NCI-H748 (cell line): ENCODE results near the gene BCAS4.
"Not testable (repeated sequence)": the region's sequence is repeated elsewhere in the genome, so short reads cannot be mapped to it uniquely, and the experiment has no call there.

Source experiments
- DNase-seq: peaks from one replicate; lab custom pipeline; 2025; ENCODE audit not compliant: unreplicated experiment; lab: John Stamatoyannopoulos, UW

The BCAS4 gene

GRCh38 chr20:50771419-50772080 lies 23.3 kb upstream of the BCAS4 start:
- DNase-seq: not testable (repeated sequence)

- DNase-seq: no peak
Observed at GRCh38 chr20:50772420-50773185, 22.3 kb upstream of the BCAS4 start.

GRCh38 chr20:50774515-50774914 lies 20.3 kb upstream of the BCAS4 start:
- DNase-seq: no peak

GRCh38 chr20:50776122-50776817 lies 18.6 kb upstream of the BCAS4 start:
- DNase-seq: peak; percentile 15

GRCh38 chr20:50777373-50777772 lies 17.5 kb upstream of the BCAS4 start:
- no peak for DNase-seq

GRCh38 chr20:50778994-50779393 lies 15.9 kb upstream of the BCAS4 start:
- DNase-seq: not testable (repeated sequence)

- no peak for DNase-seq
Observed at GRCh38 chr20:50783390-50783789, 11.5 kb upstream of the BCAS4 start.

GRCh38 chr20:50783903-50784302 lies 11.0 kb upstream of the BCAS4 start:
- no peak for DNase-seq

GRCh38 chr20:50784464-50784863 lies 10.4 kb upstream of the BCAS4 start:
- DNase-seq: no peak

- no peak for DNase-seq
Observed at GRCh38 chr20:50786703-50787102, 8.2 kb upstream of the BCAS4 start.

- no peak for DNase-seq
Observed at GRCh38 chr20:50787181-50787580, 7.7 kb upstream of the BCAS4 start.

- DNase-seq: no peak
Observed at GRCh38 chr20:50788045-50788991, 6.5 kb upstream of the BCAS4 start.

- no peak for DNase-seq
Observed at GRCh38 chr20:50789968-50790650, 4.8 kb upstream of the BCAS4 start.

- peak; percentile 84 for DNase-seq
Observed at GRCh38 chr20:50790651-50791277, 4.1 kb upstream of the BCAS4 start.

GRCh38 chr20:50792708-50793574 lies 1.9 kb upstream of the BCAS4 start:
- DNase-seq: no peak

- DNase-seq: peak; percentile 10
Observed at GRCh38 chr20:50793575-50794016, 1.3 kb upstream of the BCAS4 start.

- no peak for DNase-seq
Observed at GRCh38 chr20:50794181-50794845, 548 bp upstream of the BCAS4 start.

GRCh38 chr20:50797142-50797541 lies 2.3 kb downstream of the BCAS4 start:
- no peak for DNase-seq
